ENCODE results near the gene FKBP8.

Gene FKBP8

DNA sequence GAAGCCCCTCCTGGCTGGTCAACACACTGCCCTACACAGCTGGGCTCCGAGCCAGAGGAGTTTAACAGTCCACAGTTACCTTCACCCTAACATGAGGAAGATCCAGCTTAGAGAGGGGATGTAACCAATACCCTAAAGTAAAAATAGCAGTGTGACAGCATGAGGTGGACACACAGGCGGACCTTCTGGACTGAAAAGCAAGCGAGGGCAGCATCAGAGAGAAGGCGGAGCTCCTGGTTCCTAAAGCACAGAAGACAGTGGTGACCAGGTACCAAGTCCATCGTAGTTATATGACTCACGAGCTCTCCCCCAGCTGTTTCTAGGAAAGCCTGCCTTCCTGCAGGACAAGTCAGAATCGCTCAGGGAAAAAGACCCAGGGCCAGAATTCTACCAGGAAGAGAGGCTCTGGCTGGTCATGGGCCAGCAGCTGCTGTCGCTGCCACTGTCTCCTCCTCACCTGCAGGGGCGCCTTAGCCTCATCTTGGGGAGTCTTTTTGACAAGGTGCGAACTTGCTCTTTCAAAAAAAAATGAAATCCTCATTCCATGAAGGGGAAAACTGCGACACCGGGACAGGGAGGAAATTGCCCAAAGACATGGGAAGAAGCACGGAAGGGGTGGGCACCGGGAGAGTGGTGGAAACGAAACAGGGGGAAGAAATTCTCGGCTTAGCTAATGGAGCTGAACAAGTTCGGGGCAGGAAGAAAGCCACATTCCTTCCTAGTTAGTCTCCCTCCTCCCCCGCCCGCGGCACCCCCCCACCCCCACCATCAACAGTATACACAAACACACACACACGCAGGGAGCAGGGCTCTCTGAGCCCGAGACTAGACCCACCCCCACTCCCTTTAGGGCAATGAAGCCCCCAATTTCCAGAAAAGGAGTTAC, 23.2 kb downstream of the FKBP8 start:
- no peak for TF ChIP-seq GATA3 (IDR thresholded peaks at IDR 0.05; ENCODE audit: low read depth, low read length)
- TF ChIP-seq GATA2 (IDR thresholded peaks at IDR 0.05; ENCODE audit: low read depth, low read length): no peak

DNA sequence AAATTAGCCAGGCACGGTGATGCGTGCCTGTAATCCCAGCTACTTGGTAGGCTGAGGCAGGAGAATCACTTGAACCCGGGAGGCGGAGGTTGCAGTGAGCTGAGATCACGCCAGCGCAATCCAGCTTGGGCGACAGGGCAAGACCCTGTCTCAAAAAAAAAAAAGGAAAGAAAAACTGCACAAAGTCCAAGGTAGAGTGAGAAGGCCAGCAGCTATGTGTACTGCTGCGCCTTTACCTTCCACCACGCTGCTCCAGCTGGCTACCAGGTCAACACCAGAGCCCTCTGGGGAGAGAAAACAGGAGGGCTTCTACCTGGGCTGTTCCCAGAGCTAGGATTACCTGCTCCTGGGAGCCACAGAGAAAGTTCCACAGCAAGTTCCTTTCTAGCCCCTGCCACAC, 24.7 kb downstream of the FKBP8 start:
- TF ChIP-seq GATA3 (IDR thresholded peaks at IDR 0.05; ENCODE audit: low read depth, low read length) (no peak), GATA2 (IDR thresholded peaks at IDR 0.05; ENCODE audit: low read depth, low read length) (no peak)

DNA sequence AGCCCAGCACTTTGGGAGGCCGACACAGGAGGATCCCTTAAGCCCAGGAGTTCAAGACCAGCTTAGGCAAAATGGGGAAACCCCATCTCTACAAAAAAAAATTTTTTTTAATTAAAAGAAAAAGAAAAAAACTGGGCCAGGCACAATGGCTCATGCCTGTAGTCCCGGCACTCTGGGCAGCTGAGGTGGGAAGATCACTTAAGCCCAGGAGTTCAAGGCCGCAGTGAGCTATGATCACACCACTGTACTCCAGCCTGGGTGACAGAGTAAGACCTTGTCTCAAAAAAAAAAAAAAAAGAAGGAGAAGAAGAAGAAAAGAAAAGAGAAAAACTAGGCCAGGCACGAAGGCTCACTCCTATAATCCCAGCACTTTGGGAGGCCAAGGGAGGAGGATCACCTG, 25.8 kb downstream of the FKBP8 start:
- TF ChIP-seq GATA3 (IDR thresholded peaks at IDR 0.05; ENCODE audit: low read depth, low read length) (no peak), GATA2 (IDR thresholded peaks at IDR 0.05; ENCODE audit: low read depth, low read length) (no peak)

DNA sequence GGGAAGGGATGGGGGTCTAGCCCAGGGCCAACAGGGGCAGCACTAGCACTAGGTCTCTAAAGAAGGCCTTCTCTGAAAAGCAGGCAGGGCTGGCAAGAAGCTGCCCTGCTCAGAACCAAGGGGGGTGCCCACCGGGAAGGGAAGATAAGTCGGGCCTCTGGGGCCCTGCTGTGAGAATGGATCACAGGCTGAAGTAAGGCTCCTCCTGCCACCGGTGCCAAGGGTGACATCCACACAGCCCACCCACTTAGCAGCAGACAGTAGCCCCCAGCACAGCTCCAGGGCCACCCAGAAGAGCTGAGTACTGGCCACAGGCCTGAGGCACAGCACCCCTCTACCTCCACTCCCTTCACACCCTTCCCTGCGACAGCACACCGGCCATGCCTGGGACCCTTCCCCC, 27.4 kb downstream of the FKBP8 start:
- TF ChIP-seq GATA3 (IDR thresholded peaks at IDR 0.05; ENCODE audit: low read depth, low read length) (no peak), GATA2 (IDR thresholded peaks at IDR 0.05; ENCODE audit: low read depth, low read length) (no peak)

DNA sequence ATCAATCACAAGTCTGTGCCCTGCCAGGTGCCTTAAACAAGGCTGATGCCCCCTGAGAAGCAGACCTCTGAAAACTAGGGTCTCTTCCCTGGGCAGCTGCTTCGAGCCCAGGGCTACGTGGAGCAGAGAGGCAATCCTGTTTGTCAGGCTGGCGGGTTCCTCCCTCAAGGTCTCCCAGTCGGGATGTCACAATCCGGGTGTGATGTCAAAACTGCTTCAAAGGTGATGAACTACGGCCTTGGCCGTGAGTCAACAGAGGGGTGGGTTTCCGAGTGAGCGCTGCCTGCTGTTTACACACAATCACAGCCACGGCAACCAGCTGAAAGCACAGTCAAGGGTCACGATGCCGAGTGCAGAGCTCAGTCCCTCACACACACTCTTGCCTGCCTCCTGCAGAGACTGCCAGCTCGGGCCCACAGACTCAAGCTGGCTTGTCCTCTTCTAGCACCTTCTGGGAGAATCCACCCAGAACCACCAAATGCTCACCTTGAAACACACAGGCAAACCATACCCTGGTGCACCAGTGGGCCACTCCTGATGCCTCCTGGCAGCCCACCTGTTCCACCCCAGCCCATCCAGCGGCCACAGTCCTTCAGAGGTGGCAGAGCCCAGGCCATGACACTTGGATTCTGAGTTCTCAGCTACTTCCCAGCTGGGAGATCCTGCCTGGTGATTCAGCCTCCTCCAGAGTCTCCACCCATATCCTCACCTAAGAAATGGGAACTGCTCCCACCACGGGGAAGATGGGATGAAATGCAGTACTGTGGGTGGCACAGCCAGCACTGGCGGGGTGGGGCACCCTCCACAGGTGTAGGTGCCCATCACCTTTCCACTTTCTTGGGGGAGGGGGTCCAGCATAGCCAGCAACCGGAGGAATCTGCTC, 28.3 kb downstream of the FKBP8 start:
- TF ChIP-seq GATA3 (IDR thresholded peaks at IDR 0.05; ENCODE audit: low read depth, low read length) (no peak), GATA2 (IDR thresholded peaks at IDR 0.05; ENCODE audit: low read depth, low read length) (no peak)

DNA sequence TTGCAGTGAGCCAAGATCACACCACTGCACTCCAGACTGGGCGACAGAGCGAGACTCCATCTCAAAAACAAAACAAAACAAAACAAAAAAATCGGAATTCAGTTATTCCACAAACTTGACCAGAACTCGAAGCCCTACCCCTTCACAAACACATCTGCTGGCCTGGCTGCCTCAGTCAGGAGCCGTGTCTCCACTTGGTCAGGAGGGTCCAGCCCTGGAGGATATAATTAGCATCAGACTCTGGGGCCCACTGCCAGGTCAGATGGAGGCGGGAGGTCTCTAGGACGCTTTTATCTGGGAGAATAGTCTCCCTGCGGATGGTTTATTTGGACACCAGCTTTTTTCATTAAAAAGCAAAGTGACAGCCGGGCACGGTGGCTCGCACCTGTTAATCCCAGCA, 29.5 kb downstream of the FKBP8 start:
- no peak for TF ChIP-seq GATA3 (IDR thresholded peaks at IDR 0.05; ENCODE audit: low read depth, low read length)
- no peak for TF ChIP-seq GATA2 (IDR thresholded peaks at IDR 0.05; ENCODE audit: low read depth, low read length)

DNA sequence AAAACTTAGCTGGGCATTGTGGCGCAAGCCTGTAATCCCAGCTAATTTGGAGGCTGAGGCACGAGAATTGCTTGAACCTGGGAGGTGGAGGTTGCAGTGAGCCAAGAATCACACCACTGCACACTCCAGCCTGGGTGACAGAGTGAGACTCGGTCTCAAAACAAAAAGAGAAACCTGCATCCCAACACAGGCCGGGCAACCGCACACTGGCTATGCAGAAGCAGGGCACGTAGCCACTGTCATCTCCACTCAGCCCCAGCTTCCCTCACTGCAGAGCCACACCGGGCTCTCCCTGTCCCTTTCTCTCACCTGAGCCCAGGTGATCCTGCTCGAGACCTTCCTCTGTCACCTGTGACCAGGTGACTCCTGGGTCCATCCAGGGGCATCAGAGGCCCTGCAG, 33.2 kb downstream of the FKBP8 start:
- TF ChIP-seq GATA3 (IDR thresholded peaks at IDR 0.05; ENCODE audit: low read depth, low read length): no peak
- TF ChIP-seq GATA2 (IDR thresholded peaks at IDR 0.05; ENCODE audit: low read depth, low read length): no peak

DNA sequence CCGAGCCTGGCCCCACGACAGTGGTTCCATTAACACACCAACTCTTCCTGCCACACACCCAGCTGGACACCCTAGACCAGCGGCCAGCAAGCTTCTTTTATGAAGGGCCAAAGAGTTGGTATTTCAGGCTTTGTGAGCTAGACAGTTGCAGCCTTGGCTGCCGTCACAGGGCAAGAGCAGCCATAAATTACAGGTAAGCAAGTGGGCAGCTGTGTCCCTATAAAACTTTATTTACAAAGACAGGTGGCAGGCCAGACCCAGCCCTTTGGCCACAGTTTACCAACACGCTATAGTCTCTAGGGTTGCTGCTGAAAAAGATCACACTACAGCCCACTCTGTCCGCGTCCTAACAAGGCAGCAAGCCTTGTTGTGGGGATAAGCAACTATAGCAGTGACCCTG, 34.8 kb downstream of the FKBP8 start:
- no peak for TF ChIP-seq GATA2 (IDR thresholded peaks at IDR 0.05; ENCODE audit: low read depth, low read length)
- TF ChIP-seq GATA3 (IDR thresholded peaks at IDR 0.05; ENCODE audit: low read depth, low read length): no peak

DNA sequence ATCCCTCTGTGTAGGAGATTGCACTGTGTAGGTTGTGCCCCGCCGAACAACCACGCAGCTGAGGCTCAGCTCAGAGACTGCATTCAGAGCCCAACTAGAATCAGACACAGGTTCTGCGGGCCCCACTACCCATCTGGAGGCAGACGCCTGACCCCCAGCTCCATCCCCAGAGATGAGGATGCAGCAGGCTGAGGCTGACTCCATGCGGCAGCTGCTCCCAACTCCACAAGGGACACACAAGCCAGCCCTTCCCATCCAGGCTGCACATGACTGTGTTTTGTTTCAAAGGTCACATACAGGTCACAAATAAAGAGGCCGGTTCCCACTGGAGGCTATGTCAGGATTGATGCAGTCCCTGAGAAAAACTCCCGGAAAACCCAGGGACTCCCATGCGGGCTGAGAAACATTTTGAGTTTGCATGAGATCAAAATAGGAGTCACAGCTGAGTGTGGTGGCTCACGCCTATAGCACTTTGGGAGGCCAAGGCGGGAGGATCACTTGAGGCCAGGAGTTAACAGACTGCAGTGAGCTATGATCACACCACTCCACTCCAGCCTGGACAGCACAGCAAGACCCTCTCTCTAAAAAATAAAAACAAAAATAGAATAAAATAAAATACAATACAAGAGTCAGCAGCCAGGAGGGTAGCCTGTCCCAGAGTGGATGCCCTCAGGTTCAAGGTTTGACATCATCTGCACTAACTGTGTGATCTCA, 35.5 kb downstream of the FKBP8 start:
- TF ChIP-seq GATA3 (IDR thresholded peaks at IDR 0.05; ENCODE audit: low read depth, low read length) (no peak), GATA2 (IDR thresholded peaks at IDR 0.05; ENCODE audit: low read depth, low read length) (no peak)

DNA sequence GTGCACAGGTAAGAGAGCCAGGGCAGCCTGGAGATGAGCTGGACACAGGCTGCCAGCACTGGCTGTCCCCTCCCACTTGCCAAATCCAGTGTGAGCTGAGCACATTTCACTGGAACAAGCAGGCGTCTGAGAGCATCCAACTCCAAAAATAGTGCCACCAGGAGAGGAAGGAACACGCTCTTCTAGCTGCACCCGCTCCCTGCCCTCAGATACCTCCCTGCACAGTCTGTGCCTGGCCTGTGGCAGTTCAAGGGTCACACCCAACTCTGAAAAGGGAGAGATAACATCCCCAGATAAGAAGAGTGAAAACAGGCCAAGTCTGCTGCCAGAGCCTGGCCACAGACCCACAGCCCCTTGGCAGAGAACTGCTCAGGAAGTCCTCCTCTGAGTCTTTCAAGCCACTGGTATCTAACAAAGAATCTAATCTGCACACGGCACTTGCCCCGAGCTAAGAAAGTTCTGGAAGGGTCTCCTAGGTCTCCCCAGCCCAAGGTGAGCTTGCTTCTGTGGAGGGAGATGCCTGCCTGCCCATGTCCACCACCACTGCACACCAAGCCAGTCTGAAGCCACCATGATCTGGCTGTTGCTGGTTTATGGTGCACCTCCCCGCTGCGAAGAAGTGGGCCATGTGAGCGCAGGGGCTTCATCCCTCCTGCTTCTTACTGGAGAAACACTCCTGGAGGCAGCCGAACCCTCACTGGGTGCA, 36.2 kb downstream of the FKBP8 start:
- TF ChIP-seq GATA3 (IDR thresholded peaks at IDR 0.05; ENCODE audit: low read depth, low read length) (no peak), GATA2 (IDR thresholded peaks at IDR 0.05; ENCODE audit: low read depth, low read length) (peak; percentile 81)

DNA sequence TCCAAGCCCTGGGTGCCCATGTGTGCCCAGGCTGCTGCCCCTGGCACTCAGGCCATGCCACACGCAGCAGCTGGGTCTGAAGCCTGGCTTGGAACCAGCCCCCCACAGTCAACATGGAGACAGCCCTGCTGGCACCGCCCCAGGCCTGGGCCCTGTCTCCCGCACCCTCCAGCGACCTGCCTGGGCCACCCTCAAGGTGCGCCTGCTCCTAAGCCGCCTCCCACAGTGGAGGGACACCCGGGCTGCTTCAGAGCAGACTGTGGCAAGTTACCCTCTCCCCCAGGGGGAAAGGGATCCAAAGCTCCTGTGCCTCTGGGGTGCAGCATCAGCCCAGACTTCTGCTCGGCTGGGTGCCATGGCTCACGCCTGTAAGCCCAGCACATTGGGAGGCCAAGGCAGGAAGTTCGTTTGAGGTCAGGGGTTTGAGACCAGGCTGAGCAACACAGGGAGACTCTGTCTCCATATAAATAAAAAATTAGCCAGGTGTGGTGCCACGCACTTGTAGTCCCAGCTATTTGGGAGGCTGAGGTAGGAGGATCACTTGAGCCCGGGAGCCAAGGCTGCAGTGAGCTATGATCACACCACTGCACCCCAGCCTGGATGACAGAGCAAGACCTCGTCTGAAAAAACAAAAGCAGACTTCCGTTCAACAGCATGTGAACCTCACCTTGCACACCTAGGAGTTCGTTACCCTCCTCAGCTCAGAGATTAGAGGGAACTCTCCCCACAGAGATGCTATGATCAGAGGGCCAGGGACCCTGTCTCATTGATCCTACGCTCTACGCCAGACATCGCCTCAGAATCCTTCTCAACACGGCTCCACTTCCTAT, 37.1 kb downstream of the FKBP8 start:
- TF ChIP-seq GATA3 (IDR thresholded peaks at IDR 0.05; ENCODE audit: low read depth, low read length) (no peak), GATA2 (IDR thresholded peaks at IDR 0.05; ENCODE audit: low read depth, low read length) (no peak)

DNA sequence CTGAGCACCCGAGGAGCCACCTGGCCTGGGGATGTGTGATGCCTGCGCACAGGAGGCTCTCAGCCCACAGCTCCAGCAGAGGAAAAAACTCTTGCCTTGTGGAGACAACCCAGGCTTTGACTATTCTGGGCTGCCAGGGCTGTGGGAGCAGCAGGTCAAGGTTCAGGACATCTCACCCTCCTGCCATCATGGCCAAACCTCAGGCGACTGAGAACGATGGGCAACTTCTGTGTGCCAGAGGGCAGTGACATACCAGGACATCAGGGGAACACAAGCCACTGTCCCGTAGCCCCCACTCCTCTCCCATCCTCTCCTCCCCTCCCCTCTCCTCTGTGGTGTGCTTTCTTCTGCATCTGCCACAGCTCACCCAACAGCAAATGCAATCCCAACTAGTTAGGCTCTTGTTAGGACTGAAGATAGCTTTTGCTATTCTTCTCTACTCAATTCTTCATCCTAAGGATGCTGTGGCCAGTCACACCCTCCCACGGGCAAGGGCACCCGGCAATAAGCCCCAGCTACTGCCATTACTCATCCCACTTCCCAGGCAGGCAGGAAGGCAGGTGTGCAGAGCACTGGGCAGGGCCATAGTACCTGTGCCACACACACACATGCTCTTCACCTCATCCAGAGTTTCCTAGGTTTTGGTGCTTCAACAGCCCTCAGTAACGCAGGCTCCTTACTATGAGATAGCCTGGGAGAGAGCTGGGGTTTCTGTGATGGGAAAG, 38.3 kb downstream of the FKBP8 start:
- TF ChIP-seq GATA2 (IDR thresholded peaks at IDR 0.05; ENCODE audit: low read depth, low read length) (no peak), GATA3 (IDR thresholded peaks at IDR 0.05; ENCODE audit: low read depth, low read length) (no peak)
